Coronary artery (tissue), 2 donors: Measurements from ENCODE around the gene TAF8.

Experiments used
- DNase-seq: peaks from one replicate; pipeline ENCODE4 v3.0.0-alpha.2; 2017; ENCODE audit warnings: low spot score
- H3K27ac ChIP-seq, 2 donors: fragments of 200-600 bp; sonication (generic); one replicate each; pipeline ENCODE4 v1.5.1; 2016 to 2019
- H3K4me3 ChIP-seq: fragments of 200-600 bp; sonication (generic); 2 replicates; pipeline ENCODE4 v1.5.1; 2016; ENCODE audit warnings: mild to moderate bottlenecking, moderate library complexity
- CTCF ChIP-seq: fragments of 200-600 bp; sonication (generic); IDR thresholded peaks from one replicate; pipeline ENCODE4 v1.5.1; 2019; ENCODE audit warnings: antibody characterized with exemption

The TAF8 gene

GRCh38 chr6:42101186-42101657 lies 50.9 kb downstream of the TAF8 start:
- Histone ChIP-seq H3K27ac (no peak overlapping the region), H3K4me3 (no peak overlapping the region)
- DNase-seq = no peak
- no peak for TF ChIP-seq CTCF

DNA sequence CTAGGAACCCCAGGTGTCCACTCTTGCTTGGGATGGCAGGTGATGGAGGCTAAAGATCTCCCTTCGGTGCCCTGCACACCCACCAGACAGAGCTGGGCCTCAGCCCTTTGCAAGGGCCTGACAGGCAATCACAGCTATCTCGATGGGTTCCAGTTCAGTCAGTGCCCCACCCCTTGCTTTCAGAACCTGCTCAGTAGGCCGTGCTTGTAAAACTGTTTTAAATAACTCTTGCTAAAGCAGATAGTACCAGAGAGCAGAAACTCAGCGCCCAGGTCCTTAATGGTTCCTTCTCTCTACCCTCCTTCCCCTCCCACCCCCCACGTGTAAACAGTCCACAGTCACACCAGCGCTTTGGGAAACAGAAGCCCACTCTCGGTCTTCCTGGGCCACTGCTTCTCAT lies 52.9 kb downstream of the TAF8 start:
- no peak for DNase-seq
- Histone ChIP-seq H3K27ac (no peak overlapping the region), H3K4me3 (no peak overlapping the region)
- TF ChIP-seq CTCF = no peak

DNA sequence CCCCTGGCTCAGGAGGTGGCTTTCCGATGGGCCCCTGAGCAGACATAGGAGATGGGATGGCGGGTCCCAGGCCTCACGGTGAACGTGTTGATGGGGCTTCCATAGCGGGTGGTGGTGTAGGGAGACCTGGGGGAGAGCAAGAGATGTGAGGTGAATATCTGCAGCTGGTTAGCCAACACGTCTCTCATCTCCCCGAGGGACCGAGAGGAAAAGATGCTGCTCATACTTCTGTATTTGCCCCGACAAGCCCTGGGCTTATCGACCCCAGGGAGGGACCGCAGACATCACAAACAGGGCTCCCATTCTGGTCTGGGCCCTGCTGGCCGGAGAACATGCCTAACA lies 53.4 kb downstream of the TAF8 start:
- TF ChIP-seq CTCF = no peak

DNA sequence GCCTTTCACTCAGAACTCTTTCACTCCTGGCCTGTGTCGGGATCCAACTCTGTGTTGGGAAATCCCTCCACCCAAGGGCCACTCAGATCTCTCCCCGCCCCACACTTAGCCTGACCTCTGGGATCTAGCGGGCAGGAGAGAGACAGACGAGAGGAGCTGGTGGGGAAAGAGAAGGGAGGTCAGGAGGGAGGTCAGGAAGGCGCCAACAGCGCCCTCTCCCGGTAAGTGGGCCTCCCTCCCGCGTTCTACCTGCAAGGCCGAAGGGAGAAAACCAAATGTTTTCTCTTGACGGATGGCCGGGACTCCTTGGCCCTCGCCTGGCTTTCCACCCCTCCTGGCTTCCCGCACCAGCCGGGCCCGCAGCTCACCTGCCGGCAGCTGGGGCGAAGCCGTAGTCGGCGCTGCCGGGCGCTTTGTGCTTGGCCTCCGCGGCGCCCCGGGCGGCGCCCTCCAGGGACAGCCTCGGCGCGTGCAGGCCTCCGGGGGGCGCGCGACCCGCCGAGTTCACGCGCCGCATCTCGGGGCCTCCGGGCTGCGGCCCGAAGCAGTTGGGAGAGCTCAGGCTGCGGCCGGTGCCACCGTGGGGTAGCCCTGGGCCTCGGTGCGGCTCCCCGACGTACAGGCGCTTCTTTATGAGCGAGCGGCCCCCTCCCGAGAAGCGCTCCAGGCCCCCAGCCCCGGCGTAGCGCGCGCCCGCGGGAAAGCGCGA lies 53.9 kb downstream of the TAF8 start:
- DNase-seq = no peak
- Histone ChIP-seq H3K4me3 (peak overlapping the region; percentile 63), H3K27ac (no peak overlapping the region)
- peak; percentile 24 for TF ChIP-seq CTCF

More for the DNA sequence above, 53.4 kb downstream of the TAF8 start:
- DNase-seq = no peak
- Histone ChIP-seq H3K4me3 (no peak overlapping the region), H3K27ac (peak overlapping the region in 1 of 2 donors; percentile 10)

DNA sequence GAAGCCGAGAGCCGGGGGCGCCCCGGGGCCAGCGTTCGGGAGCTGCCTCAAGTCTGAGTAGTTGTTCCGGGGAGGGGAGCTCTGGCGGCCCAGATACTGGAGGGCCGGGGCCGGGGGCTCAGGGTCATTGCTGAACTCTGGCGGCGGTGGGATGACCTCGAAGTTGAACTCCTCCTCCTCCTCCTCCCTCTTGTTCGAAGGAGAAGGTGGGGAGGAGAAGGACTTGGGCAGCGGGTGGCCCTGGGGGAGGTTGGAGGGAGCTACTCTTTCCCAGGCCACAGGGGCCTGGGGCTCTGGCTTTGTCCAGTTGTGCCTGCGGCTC lies 54.4 kb downstream of the TAF8 start:
- H3K27ac ChIP-seq = no peak overlapping the region
- no peak for TF ChIP-seq CTCF
- H3K4me3 ChIP-seq = peak overlapping the region; percentile 63
- no peak for DNase-seq

DNA sequence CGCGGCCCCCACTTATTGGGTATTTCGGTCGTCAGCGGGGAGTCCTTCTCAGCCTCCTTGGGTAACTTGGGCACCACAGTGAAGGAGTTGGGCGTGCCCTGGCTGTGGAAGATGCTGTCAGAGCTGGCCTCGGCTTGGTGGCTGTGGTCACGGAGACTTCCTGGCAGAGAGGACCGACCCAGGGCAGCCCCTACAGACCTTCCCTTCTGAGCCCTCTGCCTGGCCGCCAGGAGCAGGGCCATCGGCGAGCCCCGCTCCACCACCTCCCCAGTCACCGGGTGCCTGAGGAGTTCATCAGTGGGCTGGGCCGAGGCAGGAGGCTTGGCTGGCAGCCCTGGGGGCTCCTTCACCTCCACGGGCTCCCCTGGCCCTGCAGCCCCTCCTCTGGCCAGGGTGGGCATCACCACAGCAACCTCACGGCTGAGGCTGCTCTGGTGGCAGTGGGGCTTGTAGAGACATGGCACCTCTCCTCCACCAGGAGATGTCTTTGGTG lies 54.9 kb downstream of the TAF8 start:
- no peak for DNase-seq
- no peak for TF ChIP-seq CTCF
- Histone ChIP-seq H3K27ac (no peak overlapping the region), H3K4me3 (peak overlapping the region; percentile 63)

DNA sequence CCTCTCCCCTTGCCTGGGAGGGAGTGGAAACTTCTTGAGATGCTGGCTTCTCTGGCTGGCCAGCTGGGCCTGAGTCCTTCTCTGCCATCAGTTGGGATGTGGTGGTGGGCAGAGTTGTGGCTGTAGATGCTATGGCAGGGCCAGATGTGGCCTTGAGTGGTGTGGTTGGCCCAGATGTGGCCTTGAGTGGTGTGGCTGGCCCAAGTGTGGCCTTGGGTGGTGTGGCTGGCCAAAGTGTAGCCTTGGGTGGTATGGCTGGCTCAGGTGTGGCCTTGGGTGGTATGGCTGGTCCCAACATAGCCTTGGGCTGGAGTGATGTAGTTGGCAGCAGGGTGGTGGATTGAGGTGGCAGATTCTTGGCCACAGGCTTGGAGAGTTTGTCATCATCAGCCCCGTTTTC lies 55.4 kb downstream of the TAF8 start:
- Histone ChIP-seq H3K4me3 (no peak overlapping the region), H3K27ac (no peak overlapping the region)
- no peak for DNase-seq
- no peak for TF ChIP-seq CTCF
